ENCODE measurements around the gene IMPACT.

Gene IMPACT

GRCh38 chr18:24426398-24427294 is at the start of gene IMPACT:
Gene IMPACT, plus strand, starts transcription at chr18:24426670. Its CDS starts 87 bp downstream, at chr18:24426757.
- H3K36me3 ChIP-seq (replicated peaks): no peaks in the 10 kb centered on the region
- in situ Hi-C loops (cut with HindIII; ENCODE audit: low pct_ligation_motif_present, low sequenced_read_pairs): no loop called here
- peak; percentile 53 for DNase-seq
- no peak for TF ChIP-seq CTCF (IDR thresholded peaks at IDR 0.05; ENCODE audit: low read depth, low read length, missing control alignments)
- peak within 1 kb of the TSS; percentile 76 for H3K4me3 ChIP-seq (ENCODE audit: low read depth, low read length)
- H3K27me3 ChIP-seq (replicated peaks): no peaks in the 10 kb centered on the region
- peak within 1 kb of the TSS; percentile 87 for H3K27ac ChIP-seq

- H3K36me3 ChIP-seq (replicated peaks): no peaks in the 10 kb centered on the region
- in situ Hi-C loops (cut with HindIII; ENCODE audit: low pct_ligation_motif_present, low sequenced_read_pairs): no loop called here
Observed at GRCh38 chr18:24378598-24378997, 47.9 kb upstream of the IMPACT start.

GRCh38 chr18:24380163-24380747 is 46.2 kb upstream of the IMPACT start:
- no peak for DNase-seq
- in situ Hi-C loops (cut with HindIII; ENCODE audit: low pct_ligation_motif_present, low sequenced_read_pairs): no loop called here

More at GRCh38 chr18:24378598-24378997, 47.9 kb upstream of the IMPACT start:
- TF ChIP-seq CTCF (IDR thresholded peaks at IDR 0.05; ENCODE audit: low read depth, low read length, missing control alignments): no peak
- no peak for DNase-seq
- H3K27me3 ChIP-seq (replicated peaks): no peaks in the 10 kb centered on the region
- no peak overlapping the region for H3K4me3 ChIP-seq (ENCODE audit: low read depth, low read length)
- no peak overlapping the region for H3K27ac ChIP-seq

GRCh38 chr18:24381126-24381525 is 45.3 kb upstream of the IMPACT start:
- Histone ChIP-seq H3K27me3 (replicated peaks) (no peaks in the 10 kb centered on the region), H3K36me3 (replicated peaks) (no peaks in the 10 kb centered on the region), H3K4me3 (ENCODE audit: low read depth, low read length) (no peak overlapping the region), H3K27ac (no peak overlapping the region)
- in situ Hi-C loops (cut with HindIII; ENCODE audit: low pct_ligation_motif_present, low sequenced_read_pairs): no loop called here
- no peak for TF ChIP-seq CTCF (IDR thresholded peaks at IDR 0.05; ENCODE audit: low read depth, low read length, missing control alignments)
- DNase-seq: no peak

More at GRCh38 chr18:24380163-24380747, 46.2 kb upstream of the IMPACT start:
- Histone ChIP-seq H3K27me3 (replicated peaks) (no peaks in the 10 kb centered on the region), H3K27ac (no peak overlapping the region), H3K4me3 (ENCODE audit: low read depth, low read length) (no peak overlapping the region), H3K36me3 (replicated peaks) (no peaks in the 10 kb centered on the region)
- no peak for TF ChIP-seq CTCF (IDR thresholded peaks at IDR 0.05; ENCODE audit: low read depth, low read length, missing control alignments)

- no peak for TF ChIP-seq CTCF (IDR thresholded peaks at IDR 0.05; ENCODE audit: low read depth, low read length, missing control alignments)
- H3K27ac ChIP-seq: no peak overlapping the region
- no peaks in the 10 kb centered on the region for H3K27me3 ChIP-seq (replicated peaks)
- no peak for DNase-seq
- H3K4me3 ChIP-seq (ENCODE audit: low read depth, low read length): no peak overlapping the region
- no peaks in the 10 kb centered on the region for H3K36me3 ChIP-seq (replicated peaks)
- in situ Hi-C loops (cut with HindIII; ENCODE audit: low pct_ligation_motif_present, low sequenced_read_pairs): no loop called here
Observed at GRCh38 chr18:24386681-24387080, 39.8 kb upstream of the IMPACT start.

Data from brain microvascular endothelial cell (primary cell).